NCI-H69 (cell line): ENCODE data around the gene PXK.

Experiments
- DNase-seq: peaks from one replicate; lab custom pipeline; 2025; lab: John Stamatoyannopoulos, UW

The PXK gene

GRCh38 chr3:58466899-58467563 lies 134.3 kb downstream of the PXK start:
- no peak for DNase-seq

GRCh38 chr3:58469096-58469495 lies 136.4 kb downstream of the PXK start:
- peak; percentile 48 for DNase-seq

- no peak for DNase-seq
Observed at GRCh38 chr3:58470363-58471024, 137.8 kb downstream of the PXK start.

- peak; percentile 96 for DNase-seq
Observed at GRCh38 chr3:58471025-58471887, 138.6 kb downstream of the PXK start.

GRCh38 chr3:58473275-58473674 lies 140.6 kb downstream of the PXK start:
- DNase-seq, result peak; percentile 5

GRCh38 chr3:58474348-58474911 lies 141.7 kb downstream of the PXK start:
- peak; percentile 64 for DNase-seq

GRCh38 chr3:58474967-58475578 lies 142.4 kb downstream of the PXK start:
- DNase-seq, result no peak
